ENCODE results near the gene CSH1. TPM values are rescaled to one million over a fixed set of nuclear protein-coding genes. Genes with fewer than 3 reads are reported as not detected.
"Not testable (repeated sequence)": the region's sequence is repeated elsewhere in the genome, so short reads cannot be mapped to it uniquely, and the experiment has no call there.

CSH1 gene
- polyA plus RNA-seq (2013, experiment 1 of 2): 1.9 TPM
- polyA plus RNA-seq (2013, experiment 2 of 2): 1.9 TPM

GRCh38 chr17:63896524-63897354 lies at the start of gene CSH1:
CSH1 (minus strand) TSS chr17:63896574; CDS start chr17:63896511, 63 bp downstream.
- not testable (repeated sequence) for H2BK120ac ChIP-seq (ENCODE audit: low read depth, low read length); H3K79me1 ChIP-seq (ENCODE audit: low read length); H3K36me3 ChIP-seq (ENCODE audit: control insufficient read depth, insufficient read depth, low read length); H3K9ac ChIP-seq (ENCODE audit: low read length); H3K4me1 ChIP-seq (ENCODE audit: control insufficient read depth, low read depth, low read length); H3K79me2 ChIP-seq (ENCODE audit: control insufficient read depth, insufficient read depth, low read length); H3K4me2 ChIP-seq (ENCODE audit: low read length); H3K4me3 ChIP-seq (ENCODE audit: low read length); H2BK15ac ChIP-seq (replicated peaks; ENCODE audit: low read depth); H4K5ac ChIP-seq (ENCODE audit: low read length); H3K27ac ChIP-seq (ENCODE audit: low read depth, low read length); DNase-seq; H3K18ac ChIP-seq (ENCODE audit: low read length); H3K4ac ChIP-seq (ENCODE audit: low read depth, low read length); H2BK5ac ChIP-seq (ENCODE audit: low read length); H3K56ac ChIP-seq (ENCODE audit: low read length); H4K8ac ChIP-seq (ENCODE audit: low read depth, low read length); H3K27me3 ChIP-seq (ENCODE audit: insufficient read depth, low read length, poor library complexity); H2AK5ac ChIP-seq (ENCODE audit: low read length); H3K23ac ChIP-seq (ENCODE audit: low read length)
- WGBS (ENCODE audit: extremely low coverage, insufficient coverage, low lambda C conversion rate): no CpG with 5 or more reads among the region's 14 CpGs

GRCh38 chr17:63945784-63946439 lies 49.5 kb upstream of the CSH1 start:
- H3K4me2 ChIP-seq (ENCODE audit: low read length): no peak overlapping the region
- no peak overlapping the region for H3K4ac ChIP-seq (ENCODE audit: low read depth, low read length)
- H2BK15ac ChIP-seq (replicated peaks; ENCODE audit: low read depth): no peak overlapping the region
- H4K5ac ChIP-seq (ENCODE audit: low read length): no peak overlapping the region
- H3K23ac ChIP-seq (ENCODE audit: low read length): no peak overlapping the region
- no peak for DNase-seq
- H4K8ac ChIP-seq (ENCODE audit: low read depth, low read length): no peak overlapping the region
- WGBS (ENCODE audit: extremely low coverage, insufficient coverage, low lambda C conversion rate): no CpG with 5 or more reads among the region's 6 CpGs
- H3K27me3 ChIP-seq (ENCODE audit: insufficient read depth, low read length, poor library complexity): no peaks in the 10 kb centered on the region
- H3K36me3 ChIP-seq (ENCODE audit: control insufficient read depth, insufficient read depth, low read length): no peaks in the 10 kb centered on the region
- H3K79me2 ChIP-seq (ENCODE audit: control insufficient read depth, insufficient read depth, low read length): no peaks in the 10 kb centered on the region
- H3K4me1 ChIP-seq (ENCODE audit: control insufficient read depth, low read depth, low read length): no peaks in the 10 kb centered on the region
- H3K27ac ChIP-seq (ENCODE audit: low read depth, low read length): no peak overlapping the region
- no peak overlapping the region for H3K4me3 ChIP-seq (ENCODE audit: low read length)
- no peaks in the 10 kb centered on the region for H3K79me1 ChIP-seq (ENCODE audit: low read length)
- no peak overlapping the region for H3K18ac ChIP-seq (ENCODE audit: low read length)
- no peak overlapping the region for H2BK5ac ChIP-seq (ENCODE audit: low read length)
- no peak overlapping the region for H2BK120ac ChIP-seq (ENCODE audit: low read depth, low read length)
- no peak overlapping the region for H3K56ac ChIP-seq (ENCODE audit: low read length)
- H3K9ac ChIP-seq (ENCODE audit: low read length): no peak overlapping the region
- no peak overlapping the region for H2AK5ac ChIP-seq (ENCODE audit: low read length)

- Histone ChIP-seq H3K4me2 (ENCODE audit: low read length) (no peak overlapping the region), H3K9ac (ENCODE audit: low read length) (no peak overlapping the region), H3K79me2 (ENCODE audit: control insufficient read depth, insufficient read depth, low read length) (no peaks in the 10 kb centered on the region), H2BK120ac (ENCODE audit: low read depth, low read length) (no peak overlapping the region), H3K23ac (ENCODE audit: low read length) (no peak overlapping the region), H3K27ac (ENCODE audit: low read depth, low read length) (no peak overlapping the region), H3K56ac (ENCODE audit: low read length) (no peak overlapping the region), H3K27me3 (ENCODE audit: insufficient read depth, low read length, poor library complexity) (no peaks in the 10 kb centered on the region), H4K5ac (ENCODE audit: low read length) (no peak overlapping the region), H3K4me3 (ENCODE audit: low read length) (no peak overlapping the region), H2AK5ac (ENCODE audit: low read length) (no peak overlapping the region), H2BK15ac (replicated peaks; ENCODE audit: low read depth) (no peak overlapping the region), H3K4ac (ENCODE audit: low read depth, low read length) (no peak overlapping the region), H3K36me3 (ENCODE audit: control insufficient read depth, insufficient read depth, low read length) (no peaks in the 10 kb centered on the region), H3K18ac (ENCODE audit: low read length) (no peak overlapping the region), H3K4me1 (ENCODE audit: control insufficient read depth, low read depth, low read length) (no peaks in the 10 kb centered on the region), H2BK5ac (ENCODE audit: low read length) (no peak overlapping the region), H3K79me1 (ENCODE audit: low read length) (no peaks in the 10 kb centered on the region), H4K8ac (ENCODE audit: low read depth, low read length) (no peak overlapping the region)
- no peak for DNase-seq
- no CpG with 5 or more reads among the region's 24 CpGs for WGBS (ENCODE audit: extremely low coverage, insufficient coverage, low lambda C conversion rate)
Observed at GRCh38 chr17:63944736-63945499, 48.5 kb upstream of the CSH1 start.

GRCh38 chr17:63943745-63944144 lies 47.4 kb upstream of the CSH1 start:
- Histone ChIP-seq H3K4me3 (ENCODE audit: low read length) (no peak overlapping the region), H3K4me2 (ENCODE audit: low read length) (no peak overlapping the region), H3K23ac (ENCODE audit: low read length) (no peak overlapping the region), H3K4me1 (ENCODE audit: control insufficient read depth, low read depth, low read length) (no peaks in the 10 kb centered on the region), H2BK120ac (ENCODE audit: low read depth, low read length) (no peak overlapping the region), H3K36me3 (ENCODE audit: control insufficient read depth, insufficient read depth, low read length) (no peaks in the 10 kb centered on the region), H3K4ac (ENCODE audit: low read depth, low read length) (no peak overlapping the region), H3K9ac (ENCODE audit: low read length) (no peak overlapping the region), H2BK5ac (ENCODE audit: low read length) (no peak overlapping the region), H3K27ac (ENCODE audit: low read depth, low read length) (no peak overlapping the region), H4K5ac (ENCODE audit: low read length) (no peak overlapping the region), H2AK5ac (ENCODE audit: low read length) (no peak overlapping the region), H3K56ac (ENCODE audit: low read length) (no peak overlapping the region), H3K79me1 (ENCODE audit: low read length) (no peaks in the 10 kb centered on the region), H3K27me3 (ENCODE audit: insufficient read depth, low read length, poor library complexity) (no peaks in the 10 kb centered on the region), H2BK15ac (replicated peaks; ENCODE audit: low read depth) (no peak overlapping the region), H4K8ac (ENCODE audit: low read depth, low read length) (no peak overlapping the region), H3K18ac (ENCODE audit: low read length) (no peak overlapping the region), H3K79me2 (ENCODE audit: control insufficient read depth, insufficient read depth, low read length) (no peaks in the 10 kb centered on the region)
- no peak for DNase-seq
- no CpG with 5 or more reads among the region's 9 CpGs for WGBS (ENCODE audit: extremely low coverage, insufficient coverage, low lambda C conversion rate)

GRCh38 chr17:63942309-63942985 lies 46.1 kb upstream of the CSH1 start:
- Histone ChIP-seq H2BK5ac (ENCODE audit: low read length) (no peak overlapping the region), H2BK120ac (ENCODE audit: low read depth, low read length) (no peak overlapping the region), H3K56ac (ENCODE audit: low read length) (no peak overlapping the region), H3K79me1 (ENCODE audit: low read length) (no peaks in the 10 kb centered on the region), H3K4ac (ENCODE audit: low read depth, low read length) (no peak overlapping the region), H2AK5ac (ENCODE audit: low read length) (no peak overlapping the region), H3K4me1 (ENCODE audit: control insufficient read depth, low read depth, low read length) (no peaks in the 10 kb centered on the region), H3K4me2 (ENCODE audit: low read length) (no peak overlapping the region), H3K4me3 (ENCODE audit: low read length) (no peak overlapping the region), H3K36me3 (ENCODE audit: control insufficient read depth, insufficient read depth, low read length) (no peaks in the 10 kb centered on the region), H3K79me2 (ENCODE audit: control insufficient read depth, insufficient read depth, low read length) (no peaks in the 10 kb centered on the region), H3K27ac (ENCODE audit: low read depth, low read length) (no peak overlapping the region), H3K23ac (ENCODE audit: low read length) (no peak overlapping the region), H2BK15ac (replicated peaks; ENCODE audit: low read depth) (no peak overlapping the region), H4K8ac (ENCODE audit: low read depth, low read length) (no peak overlapping the region), H4K5ac (ENCODE audit: low read length) (no peak overlapping the region), H3K27me3 (ENCODE audit: insufficient read depth, low read length, poor library complexity) (no peaks in the 10 kb centered on the region), H3K18ac (ENCODE audit: low read length) (no peak overlapping the region), H3K9ac (ENCODE audit: low read length) (no peak overlapping the region)
- DNase-seq: no peak
- no CpG with 5 or more reads among the region's 21 CpGs for WGBS (ENCODE audit: extremely low coverage, insufficient coverage, low lambda C conversion rate)
